22Rv1 (cell line): ENCODE measurements around the gene PDE4B.

Experiments
- H3K27ac ChIP-seq: fragments of 450-650 bp; 2 replicates; pipeline ENCODE4 v1.5.1; 2017
- CTCF ChIP-seq: fragments of 450-650 bp; IDR thresholded peaks from 2 replicates; pipeline ENCODE4 v1.5.1; 2017; ENCODE audit warnings: mild to moderate bottlenecking
- ZFX ChIP-seq: fragments of 450-650 bp; IDR thresholded peaks from 2 replicates; pipeline ENCODE4 v1.6.1; 2017; ENCODE audit warnings: antibody characterized with exemption, borderline replicate concordance

The PDE4B gene

GRCh38 chr1:66396212-66396890, 603.7 kb downstream of the PDE4B start:
- TF ChIP-seq ZFX (no peak), CTCF (no peak)
- H3K27ac ChIP-seq: no peak overlapping the region

DNA sequence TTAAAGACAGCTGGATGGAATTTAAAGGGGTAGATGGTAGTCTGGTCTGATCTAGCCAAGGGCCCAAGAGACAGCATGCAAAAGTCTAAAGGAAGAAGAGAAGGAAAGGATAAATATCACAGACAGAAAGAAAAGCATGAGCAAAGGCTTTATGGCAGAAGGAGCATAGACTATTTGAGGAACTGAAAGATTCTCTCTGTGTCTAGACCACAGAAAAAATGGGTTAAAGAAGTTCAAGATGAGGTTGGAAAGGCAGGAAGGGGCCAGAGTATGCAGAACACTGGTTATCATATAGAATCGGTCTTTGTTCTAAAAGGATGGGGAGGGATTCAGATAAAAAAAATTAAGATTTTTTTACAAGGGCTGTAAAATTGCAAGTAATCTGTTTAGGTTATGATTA, 604.5 kb downstream of the PDE4B start:
- no peak overlapping the region for H3K27ac ChIP-seq
- no peak for TF ChIP-seq ZFX
- no peak for TF ChIP-seq CTCF

DNA sequence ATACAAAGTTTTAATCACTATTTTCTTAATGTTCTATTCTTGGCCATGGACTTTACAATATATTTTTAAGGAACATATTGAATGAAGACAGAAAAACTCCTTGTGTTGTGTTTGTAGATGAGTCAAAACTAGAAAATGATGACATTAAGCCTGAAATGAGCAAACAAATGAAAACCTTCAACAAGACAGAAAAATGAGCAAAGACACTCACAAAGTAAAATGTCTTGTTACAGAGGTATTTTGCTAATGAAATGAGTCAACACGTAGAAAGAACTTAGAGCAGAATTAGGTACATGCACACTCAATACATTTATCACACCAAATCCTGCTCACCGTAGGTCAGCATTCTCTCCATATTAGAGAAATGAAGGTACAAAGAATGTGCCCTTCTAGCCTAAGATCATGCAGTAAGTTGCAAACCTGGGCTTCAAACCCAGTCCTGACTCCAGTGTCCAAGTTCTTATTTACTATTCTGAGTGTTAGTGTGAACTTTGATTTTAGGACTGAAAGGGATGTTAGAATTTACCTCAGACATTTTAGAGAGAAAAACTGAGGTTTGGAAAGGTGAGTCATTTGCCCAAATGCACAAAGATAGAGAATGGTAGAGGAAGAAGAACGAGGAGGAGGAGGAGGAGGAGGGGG, 607.3 kb downstream of the PDE4B start:
- no peak overlapping the region for H3K27ac ChIP-seq
- TF ChIP-seq ZFX (no peak), CTCF (no peak)

- TF ChIP-seq ZFX (no peak), CTCF (no peak)
- H3K27ac ChIP-seq: no peak overlapping the region
These were observed 608.0 kb downstream of the PDE4B start for GRCh38 chr1:66400660-66401059.

DNA sequence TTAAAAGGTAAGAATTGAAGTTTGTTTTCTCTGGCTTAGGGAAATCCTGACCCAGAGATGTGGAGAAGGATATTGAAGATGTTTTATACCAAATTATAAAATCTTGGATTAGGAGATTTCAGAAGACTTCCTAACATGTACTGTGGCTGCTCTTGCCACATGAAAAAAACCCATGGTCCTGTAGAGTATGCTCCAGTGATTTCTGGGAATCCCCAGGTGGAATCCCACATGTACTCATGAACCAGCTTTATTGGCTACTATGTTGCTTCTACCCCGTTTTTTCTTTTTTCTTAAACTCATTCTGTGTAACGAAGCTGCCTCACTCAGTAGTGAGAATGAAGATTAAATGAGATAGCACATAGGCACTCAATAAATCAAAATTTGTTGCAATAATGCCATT, 608.5 kb downstream of the PDE4B start:
- no peak overlapping the region for H3K27ac ChIP-seq
- TF ChIP-seq ZFX (no peak), CTCF (no peak)

DNA sequence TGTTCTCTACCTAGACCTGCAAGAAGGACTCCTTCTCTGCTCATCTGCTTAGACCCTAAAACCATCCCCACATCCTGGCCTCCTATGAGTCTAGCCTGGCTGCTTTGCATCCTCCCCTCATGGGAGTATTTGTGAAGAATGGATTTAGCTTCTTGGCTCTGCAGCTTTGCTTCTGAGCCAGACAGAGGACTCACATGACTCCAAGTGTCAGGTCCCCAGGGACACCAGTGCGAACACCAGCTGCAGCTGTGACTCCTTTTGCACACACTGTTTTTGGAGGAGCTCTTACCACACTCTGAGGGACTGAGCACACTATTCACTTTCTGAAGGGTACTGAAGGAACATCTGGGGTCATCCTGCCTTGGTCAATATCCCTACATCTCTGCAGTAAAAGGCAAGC, 609.5 kb downstream of the PDE4B start:
- no peak overlapping the region for H3K27ac ChIP-seq
- no peak for TF ChIP-seq CTCF
- TF ChIP-seq ZFX: no peak

DNA sequence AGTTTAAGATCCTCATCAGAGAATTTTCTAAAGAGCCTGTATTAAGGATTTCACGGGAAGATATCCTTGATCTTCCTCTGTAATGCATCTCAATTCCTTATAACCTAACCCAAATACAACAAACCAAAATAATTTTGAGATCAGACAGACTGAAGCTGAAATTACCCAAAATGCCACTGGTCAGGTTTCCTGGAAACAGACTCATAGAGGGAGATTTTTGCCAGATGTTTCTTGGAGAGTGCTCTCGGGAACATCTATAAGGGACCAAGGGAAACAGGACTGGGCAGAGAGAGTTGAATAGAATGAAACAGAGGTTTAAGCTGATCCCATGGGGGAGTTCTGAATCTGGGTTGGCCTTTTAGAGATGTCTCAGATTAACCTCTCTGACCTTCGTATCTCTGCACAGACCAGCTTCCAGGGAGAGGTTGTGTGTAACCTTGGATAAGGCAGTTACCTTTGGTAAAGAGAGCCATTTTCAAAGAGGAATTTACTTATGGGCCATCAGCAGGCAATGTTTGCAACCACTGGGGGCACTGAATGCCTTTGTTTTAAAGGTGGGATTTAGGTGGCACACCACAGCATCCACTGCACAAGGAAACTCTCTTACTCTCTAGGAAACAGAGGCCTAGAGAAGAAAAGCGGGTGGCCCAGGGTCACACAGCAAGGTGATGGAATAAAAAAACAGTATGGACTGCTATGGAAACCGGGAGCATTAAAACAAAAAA, 610.5 kb downstream of the PDE4B start:
- H3K27ac ChIP-seq: no peak overlapping the region
- TF ChIP-seq CTCF: no peak
- TF ChIP-seq ZFX: no peak
